Activated gamma-delta T cell treated with anti-CD3 and anti-CD28 coated beads, Interleukin-2, amount 50 U/mL, for 16 hours (primary cell): ENCODE data around the gene LDB1.
A peak's percentile ranks its signal among the peaks of the same experiment; 100 is the strongest.

Experiments used
- DNase-seq: peaks from one replicate; pipeline ENCODE4 v3.0.0-alpha.2; 2020; ENCODE audit warnings: low read depth

Gene LDB1

GRCh38 chr10:102120142-102120990 lies at the start of gene LDB1:
Gene LDB1, minus strand, starts transcription at chr10:102120368. Its CDS starts 258 bp downstream, at chr10:102120110.
- DNase-seq: peak; percentile 43

GRCh38 chr10:102167861-102168260 lies 47.7 kb upstream of the LDB1 start:
- no peak for DNase-seq

- DNase-seq: no peak
Observed at GRCh38 chr10:102163342-102163989, 43.3 kb upstream of the LDB1 start.

- no peak for DNase-seq
Observed at GRCh38 chr10:102159831-102160230, 39.7 kb upstream of the LDB1 start.

GRCh38 chr10:102159051-102159597 lies 39.0 kb upstream of the LDB1 start:
- DNase-seq: no peak

- DNase-seq: no peak
Observed at GRCh38 chr10:102157224-102157623, 37.1 kb upstream of the LDB1 start.

- no peak for DNase-seq
Observed at GRCh38 chr10:102154466-102155116, 34.4 kb upstream of the LDB1 start.

GRCh38 chr10:102153093-102153620 lies 33.0 kb upstream of the LDB1 start:
- DNase-seq: no peak

- peak; percentile 31 for DNase-seq
Observed at GRCh38 chr10:102152545-102152890, 32.4 kb upstream of the LDB1 start.

GRCh38 chr10:102151774-102152544 lies 31.8 kb upstream of the LDB1 start, which contains the start of gene NOLC1:
Gene NOLC1, plus strand, starts transcription at chr10:102152389. Its CDS starts 22 bp downstream, at chr10:102152411.
- DNase-seq: peak; percentile 100

GRCh38 chr10:102150970-102151773 lies 31.0 kb upstream of the LDB1 start:
- DNase-seq: no peak

GRCh38 chr10:102148275-102148674 lies 28.1 kb upstream of the LDB1 start:
- no peak for DNase-seq

- no peak for DNase-seq
Observed at GRCh38 chr10:102147561-102147960, 27.4 kb upstream of the LDB1 start.

- DNase-seq: no peak
Observed at GRCh38 chr10:102146971-102147428, 26.8 kb upstream of the LDB1 start.

- DNase-seq: no peak
Observed at GRCh38 chr10:102141583-102142107, 21.5 kb upstream of the LDB1 start.

GRCh38 chr10:102140913-102141540 lies 20.9 kb upstream of the LDB1 start:
- no peak for DNase-seq

GRCh38 chr10:102140218-102140617 lies 20.1 kb upstream of the LDB1 start:
- no peak for DNase-seq

GRCh38 chr10:102139281-102140110 lies 19.3 kb upstream of the LDB1 start:
- no peak for DNase-seq

- DNase-seq: no peak
Observed at GRCh38 chr10:102135956-102136526, 15.9 kb upstream of the LDB1 start.
